Activated CD4-positive, alpha-beta T cell treated with anti-CD3 and anti-CD28 coated beads, Interleukin-2, Interleukin-6, amounts not matched to agents 100 ng/mL and 50 ng/mL, durations not matched to agents 16 hours and 8 hours (primary cell): ENCODE data around the gene TNNI3.
"Not testable (repeated sequence)": the region's sequence is repeated elsewhere in the genome, so short reads cannot be mapped to it uniquely, and the experiment has no call there.

Source experiments
- DNase-seq: peaks from one replicate; pipeline ENCODE4 v3.0.0-alpha.2; 2020

The TNNI3 gene

DNA sequence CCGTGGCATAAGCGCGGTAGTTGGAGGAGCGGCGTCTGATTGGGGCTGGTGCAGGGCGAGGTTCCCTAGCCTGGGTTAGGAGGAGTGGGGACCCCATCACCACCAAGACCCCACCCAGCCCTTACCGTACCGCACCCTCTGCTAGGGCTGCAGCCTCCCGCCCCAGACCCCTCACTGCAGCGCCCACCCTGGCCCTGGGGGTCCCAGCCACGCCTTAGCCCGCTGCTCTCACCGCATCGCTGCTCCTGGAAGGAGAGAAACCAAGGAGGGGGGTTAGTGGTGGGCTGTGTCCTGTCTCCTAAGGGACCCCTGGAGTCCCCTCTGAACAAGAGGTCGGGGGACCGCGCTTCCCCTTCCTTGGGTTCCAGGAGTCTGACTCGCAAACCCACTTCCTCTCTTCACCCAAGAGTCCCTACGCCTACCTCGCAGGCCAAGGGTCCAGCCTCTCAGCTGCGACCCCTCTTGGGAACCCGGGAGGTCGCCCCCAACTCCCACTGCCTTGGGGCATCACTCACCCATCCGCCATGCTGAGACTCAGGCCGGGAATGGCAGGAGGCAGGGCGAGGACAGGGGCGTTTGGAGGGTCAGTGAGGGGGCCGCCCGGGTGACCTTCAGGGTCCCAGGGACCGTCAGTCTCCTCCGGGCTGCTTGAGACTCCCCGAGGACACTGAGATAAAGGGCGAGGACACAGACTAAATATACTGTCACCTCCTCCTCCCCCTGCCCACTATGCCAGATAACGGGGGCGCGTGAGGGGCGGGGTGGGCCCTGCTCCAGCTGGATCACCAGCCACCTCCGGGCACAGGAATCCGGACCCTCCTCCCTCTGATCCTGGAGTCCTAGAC is at the start of gene TNNI3:
TNNI3 (minus strand) TSS at position 669 of the 845 bp plus-strand sequence; CDS start at position 526, 143 bp downstream.
- DNase-seq, result no peak

DNA sequence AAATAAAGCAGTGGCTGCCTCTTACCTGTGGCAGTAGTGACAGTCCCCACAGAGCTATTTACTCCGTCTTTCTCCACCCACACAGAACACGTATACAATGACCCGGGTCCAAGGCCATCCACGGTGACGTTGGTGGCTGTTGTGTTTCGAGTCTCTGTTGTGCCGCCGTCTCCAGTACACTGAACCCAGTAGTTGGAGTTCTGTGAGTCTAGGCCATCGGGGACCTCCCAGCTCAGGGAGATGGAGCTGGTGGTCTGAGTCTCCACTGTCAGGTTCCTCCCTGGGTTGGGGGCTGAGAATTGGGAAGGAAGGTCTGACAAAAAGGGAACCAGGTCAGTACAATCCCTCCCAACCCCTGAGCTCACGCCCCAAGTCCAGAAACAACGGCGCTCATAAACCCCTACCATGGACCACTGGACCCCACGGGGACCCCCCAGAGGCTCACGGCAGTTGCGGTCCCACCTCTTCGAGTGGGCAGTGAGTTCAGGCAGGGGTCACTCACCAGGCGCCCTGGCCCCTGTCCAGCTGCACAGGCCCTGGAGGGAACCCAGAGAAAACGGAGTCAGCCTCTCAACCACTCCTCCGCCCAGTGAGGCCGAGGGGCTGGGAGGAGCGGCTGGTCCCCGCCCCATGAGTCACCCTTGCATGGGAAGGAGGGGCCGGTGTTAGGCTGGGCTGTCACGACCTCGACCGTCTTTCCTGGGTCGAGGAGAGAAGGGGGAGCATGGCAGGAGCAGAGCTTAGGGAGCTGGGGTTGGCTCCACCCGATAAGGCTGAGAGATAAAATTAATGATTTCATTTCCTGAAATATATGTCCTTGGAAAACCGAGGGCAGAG is 49.4 kb upstream of the TNNI3 start:
- peak; percentile 50 for DNase-seq

DNA sequence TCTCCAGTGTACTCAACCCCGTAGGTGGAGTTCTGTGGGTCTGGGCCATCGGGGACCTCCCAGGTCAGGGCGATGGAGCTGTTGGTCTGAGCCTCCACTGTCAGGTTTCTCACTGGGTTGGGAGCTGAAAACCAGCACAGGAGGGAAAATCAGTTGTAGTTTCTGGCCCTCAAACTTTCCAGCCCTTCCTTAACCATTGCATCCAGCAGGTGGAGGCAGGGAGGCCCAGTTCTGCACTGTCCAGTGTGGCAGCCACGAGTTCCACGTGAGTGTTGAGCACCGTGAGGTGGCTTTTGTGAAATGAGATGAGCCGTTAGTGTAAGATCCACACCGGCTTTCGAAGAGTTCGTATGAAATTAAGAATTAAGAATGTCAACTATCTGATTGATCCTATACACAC is 44.7 kb upstream of the TNNI3 start:
- not testable (repeated sequence) for DNase-seq

DNA sequence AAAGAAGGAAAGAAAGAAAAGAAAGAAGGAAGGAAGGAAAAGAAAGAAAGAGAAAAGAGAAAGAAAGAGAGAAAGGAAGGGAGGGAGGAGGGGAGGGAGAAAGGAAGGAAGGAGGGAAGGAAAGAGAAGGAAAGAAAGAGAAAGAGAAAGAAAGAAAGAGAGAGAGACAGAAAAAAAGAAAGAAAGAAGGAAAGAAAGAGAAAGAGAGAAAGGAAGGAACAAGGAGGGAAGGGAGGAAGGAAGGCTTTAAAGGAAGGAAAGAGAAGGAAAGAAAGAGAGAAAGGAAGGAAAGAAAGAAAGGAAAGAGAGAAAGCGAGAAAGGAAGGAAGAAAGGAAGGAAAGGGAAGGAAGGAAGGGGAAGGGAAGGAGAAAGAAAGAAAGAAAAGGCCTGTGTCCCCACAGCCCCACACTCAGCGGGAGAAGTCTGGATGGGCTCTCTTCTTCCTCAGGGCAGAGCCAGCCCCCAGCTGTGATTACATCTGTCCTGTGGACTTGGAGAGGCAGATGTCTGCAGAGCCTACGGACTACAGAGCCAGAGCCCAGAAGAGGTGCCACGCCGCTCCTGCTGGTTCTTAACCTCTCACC is 42.2 kb upstream of the TNNI3 start:
- DNase-seq, result no peak

DNA sequence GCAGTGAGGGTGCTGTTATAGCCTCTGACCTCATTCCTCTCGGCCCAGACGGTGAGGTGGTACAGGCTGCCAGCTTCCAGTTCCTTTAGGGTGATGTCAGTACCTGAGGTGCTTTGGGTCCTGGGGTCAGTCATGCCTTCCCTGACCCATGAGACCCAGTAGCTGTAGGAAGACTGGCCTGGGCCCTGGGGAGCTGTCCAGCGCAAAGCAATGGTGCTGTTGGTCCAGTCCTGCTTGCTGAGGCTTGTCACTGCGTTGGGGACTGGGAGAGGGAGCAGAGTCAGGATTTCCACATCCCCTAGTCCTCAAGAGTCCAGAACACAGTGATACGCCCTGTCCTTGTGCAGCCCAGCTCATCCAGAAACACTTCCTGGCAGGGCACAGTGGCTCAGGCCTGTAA is 41.1 kb upstream of the TNNI3 start:
- no peak for DNase-seq

DNA sequence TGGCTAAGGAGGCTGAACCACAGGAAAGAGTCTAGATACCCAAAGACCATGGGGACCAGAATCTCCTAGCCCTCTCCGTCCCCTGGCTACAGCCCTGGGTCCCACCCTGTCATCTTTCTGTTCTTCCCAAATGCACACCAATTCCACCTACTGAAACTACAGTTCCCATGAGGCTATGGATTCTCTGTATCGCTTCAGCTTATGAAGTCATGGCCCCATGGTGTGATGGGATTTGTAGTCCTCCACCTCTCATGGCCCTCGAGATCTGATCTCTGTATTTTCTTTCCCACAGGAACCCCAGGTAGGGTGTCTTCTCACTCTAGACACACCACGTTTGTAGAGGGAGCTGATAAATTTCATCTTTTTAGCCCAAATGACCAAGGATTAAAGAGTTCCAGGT is 40.0 kb upstream of the TNNI3 start:
- DNase-seq, result peak; percentile 26

DNA sequence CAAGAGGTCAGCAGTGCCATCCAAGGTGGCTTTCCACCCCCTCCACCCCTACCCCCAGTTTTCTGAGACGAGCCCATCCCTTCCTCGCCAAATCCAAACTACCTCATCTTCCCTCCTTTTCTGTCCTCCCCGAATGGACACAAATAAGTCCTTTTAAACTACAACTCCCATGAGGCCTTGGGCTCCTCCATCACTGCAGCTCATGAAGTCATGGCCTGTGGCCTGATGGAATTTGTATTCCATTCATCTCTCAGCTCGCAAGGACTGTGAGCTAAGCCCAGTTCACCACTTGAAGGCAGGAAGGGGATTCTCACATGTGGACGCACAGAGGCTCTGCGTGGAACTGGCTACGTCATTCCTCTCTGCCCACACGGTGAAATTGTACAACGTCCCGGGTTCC is 39.3 kb upstream of the TNNI3 start:
- no peak for DNase-seq

DNA sequence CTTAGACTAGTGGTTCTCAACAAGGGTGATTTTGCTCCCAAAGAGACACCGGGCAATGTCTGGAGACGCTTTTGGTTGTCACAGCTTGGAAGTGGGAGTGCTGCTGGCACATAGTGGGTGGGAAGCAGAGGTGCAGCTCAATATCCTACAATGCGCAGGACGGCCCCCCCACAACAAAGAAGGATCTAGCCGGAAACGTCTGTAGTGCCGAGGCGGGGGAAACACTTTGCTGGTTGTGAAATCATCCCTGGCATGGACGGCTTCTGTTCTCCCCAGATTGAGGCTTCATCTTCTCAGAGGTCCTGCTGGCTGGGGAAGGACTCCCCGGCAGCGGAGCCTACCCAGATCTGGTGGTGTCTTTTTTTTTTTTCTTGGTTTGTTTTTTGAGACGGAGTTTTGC is 35.9 kb upstream of the TNNI3 start:
- DNase-seq, result no peak

DNA sequence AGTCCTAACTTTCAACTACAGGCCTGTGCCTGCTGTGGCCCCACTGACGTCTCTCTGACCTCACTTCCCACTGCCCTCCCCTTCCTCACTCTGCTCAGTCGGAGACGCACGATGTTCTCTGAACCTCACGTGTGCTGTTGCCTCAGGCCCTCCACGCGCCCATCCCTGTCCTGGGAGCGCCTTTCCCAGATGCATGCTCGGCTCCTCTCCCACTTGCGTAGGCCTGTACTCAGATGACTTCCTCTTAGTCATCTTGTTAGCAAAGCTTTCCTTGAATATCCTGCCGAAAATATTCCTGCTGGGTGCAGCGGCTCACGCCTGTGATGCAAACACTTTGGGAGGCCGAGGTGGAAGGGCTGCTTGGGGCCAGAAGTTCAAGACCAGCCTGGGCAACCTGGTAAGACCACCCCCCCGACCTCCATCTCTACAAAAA is 31.9 kb upstream of the TNNI3 start:
- no peak for DNase-seq

DNA sequence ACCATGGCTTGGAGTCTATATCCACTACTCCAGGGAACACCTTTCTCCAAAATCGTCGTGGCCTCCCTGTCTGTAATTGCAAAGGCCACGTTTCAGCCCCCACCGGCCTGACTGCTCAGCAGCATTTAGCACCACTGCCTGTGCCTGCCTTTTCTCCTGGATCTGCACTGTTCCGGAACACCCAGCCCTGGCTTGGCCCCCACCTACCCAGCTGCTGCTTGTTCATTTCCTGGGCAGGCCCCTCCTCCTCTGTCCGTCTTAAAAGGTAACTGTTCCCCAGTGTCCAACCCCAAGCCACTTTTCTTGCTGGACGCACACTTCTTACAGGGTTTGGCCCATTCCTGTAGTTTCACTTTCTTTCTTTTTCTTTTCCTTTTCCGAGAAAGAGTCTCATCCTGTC is 31.1 kb upstream of the TNNI3 start:
- DNase-seq, result no peak

DNA sequence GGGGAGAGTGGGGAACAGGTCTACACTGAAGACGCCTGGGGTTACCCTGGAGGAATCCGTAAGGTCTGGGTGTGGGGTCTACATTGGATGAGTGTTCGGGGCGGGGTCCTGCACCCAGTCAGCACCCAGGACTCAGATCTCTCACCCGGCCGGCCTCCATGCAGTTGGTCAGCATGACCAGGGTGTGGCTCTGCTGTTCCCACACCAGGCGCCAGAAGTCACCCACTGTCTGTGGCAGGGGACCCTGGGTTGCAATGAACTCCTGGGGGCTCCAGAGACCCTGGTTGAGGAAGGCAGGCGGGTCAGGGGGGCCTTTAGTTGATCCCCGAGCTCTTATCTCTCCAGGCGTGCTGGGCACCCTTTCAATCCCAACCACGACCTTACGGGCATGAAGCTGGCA is 28.5 kb upstream of the TNNI3 start:
- DNase-seq, result no peak

DNA sequence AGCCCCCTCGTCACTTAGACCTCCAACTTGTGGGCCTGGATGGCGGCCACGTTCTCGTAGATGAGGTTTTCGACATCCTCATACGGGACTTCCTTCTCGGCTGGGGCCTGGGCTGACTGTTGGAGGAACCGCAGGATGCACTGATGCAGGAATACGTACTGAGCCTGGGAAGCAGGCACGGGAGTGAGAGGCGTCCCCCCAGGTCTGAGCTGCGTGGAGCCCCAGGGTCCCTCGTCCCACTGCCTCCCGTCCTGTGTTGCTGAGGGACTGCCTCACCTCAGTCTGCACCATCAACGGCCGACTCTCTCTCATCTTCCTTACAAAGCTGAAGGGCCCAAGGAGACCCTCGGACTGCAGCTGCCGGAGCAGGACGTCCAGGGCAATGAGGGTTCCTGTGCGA is 24.2 kb upstream of the TNNI3 start:
- no peak for DNase-seq

DNA sequence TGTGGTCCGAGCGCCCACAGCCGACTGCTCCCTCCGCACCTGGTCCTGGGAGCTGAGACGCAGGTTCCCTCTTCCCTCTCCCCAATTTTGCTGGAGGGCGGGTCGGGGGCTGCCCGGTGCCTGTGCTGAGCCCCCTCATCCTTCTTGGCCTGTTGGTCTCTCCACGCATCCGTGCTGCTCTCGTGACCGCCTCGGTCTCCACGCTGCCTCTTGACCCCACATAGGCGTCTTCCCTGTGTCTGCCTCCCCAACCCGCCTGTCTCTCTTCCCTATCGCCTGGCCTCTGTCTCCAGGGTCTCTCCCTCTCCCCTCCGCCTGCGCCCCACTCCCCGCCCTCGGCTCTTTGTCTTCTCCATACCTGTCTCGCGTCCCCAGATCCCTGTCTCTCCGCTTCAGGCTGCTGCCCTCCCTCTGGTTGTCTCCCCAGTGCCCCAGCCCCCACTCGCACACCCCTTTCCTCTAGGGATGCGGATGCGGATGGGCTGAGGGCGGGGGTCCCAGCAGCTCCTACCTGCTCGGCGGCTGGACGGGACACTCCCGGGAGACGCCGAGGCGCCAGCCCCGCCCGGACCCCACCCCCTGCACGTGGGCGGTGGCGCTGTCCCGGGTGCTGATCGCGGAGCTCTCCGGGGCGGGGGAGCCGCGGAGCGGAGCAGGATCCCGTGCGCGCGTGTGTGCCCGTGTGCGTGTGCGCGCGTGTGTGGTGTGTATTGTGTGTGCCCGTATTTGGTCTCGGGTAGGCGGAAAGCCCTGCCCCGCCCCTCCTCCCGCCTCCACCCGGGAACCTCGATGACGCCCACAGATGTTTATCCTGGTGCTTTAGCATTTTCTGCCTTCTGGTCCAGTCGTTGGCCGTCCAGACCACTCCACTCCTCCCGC is 22.3 kb upstream of the TNNI3 start, which contains the start of gene SYT5:
SYT5 (minus strand) TSS at position 684 of the 879 bp plus-strand sequence. CDS start 1,248 bp downstream, outside the sequence.
- peak; percentile 61 for DNase-seq

DNA sequence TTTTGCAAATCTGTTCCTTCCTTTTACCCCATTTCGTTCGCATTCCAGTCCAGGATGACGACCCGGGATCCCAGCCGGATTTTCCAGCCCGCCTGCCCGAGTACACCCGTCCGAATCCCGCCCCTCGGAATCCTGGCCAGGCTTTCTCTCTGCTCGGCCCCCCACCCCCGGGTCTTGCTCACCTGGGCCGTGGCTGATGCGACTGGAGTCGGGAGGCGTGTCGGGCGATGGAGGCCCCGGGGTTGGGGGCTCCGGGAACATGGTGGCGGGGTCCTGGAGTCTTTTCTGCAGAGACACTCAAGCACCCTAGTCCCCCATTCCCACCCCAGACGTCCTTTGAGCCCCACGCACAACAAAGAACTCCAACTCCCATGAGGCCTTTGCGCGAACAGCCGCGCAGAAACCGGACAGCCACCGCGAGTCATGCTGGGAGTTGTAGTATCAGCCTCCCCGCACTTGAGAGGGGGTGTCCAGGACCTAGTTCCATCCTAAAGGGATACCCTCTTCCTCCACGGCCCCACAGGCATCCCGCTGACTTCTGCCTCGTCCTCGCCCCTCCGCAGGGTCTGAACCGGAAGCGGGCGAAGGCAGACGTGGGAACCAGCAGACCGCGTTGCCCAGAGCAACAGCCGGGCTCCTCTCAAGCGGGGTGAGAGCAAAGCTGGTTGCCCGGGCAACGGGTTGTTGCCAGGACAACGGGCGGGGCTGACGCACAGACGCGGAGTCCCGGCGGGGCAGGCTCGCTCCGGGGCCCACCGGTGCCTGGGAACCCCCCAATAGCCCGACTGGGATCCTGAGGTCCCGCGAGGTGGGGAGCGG is 21.5 kb upstream of the TNNI3 start:
- DNase-seq, result peak; percentile 88

DNA sequence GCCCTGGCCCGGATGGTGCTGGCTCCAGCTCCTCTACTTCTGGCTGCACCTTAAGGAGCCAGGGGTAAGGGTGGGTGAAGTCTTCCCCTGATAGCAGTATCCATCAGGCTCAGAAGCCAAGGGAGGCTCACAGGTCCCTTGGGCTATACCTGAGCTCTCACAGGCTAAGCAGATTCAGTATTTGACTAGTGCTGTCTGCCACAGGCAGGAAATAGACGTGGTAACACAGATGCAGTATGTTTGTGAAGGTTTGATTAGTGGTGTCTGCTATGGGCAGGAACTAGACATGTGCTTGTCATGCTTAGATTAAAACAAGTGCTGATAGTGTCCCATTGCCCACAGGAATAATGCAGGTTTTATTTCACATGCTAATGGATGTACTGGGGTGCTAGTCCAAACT is 18.5 kb upstream of the TNNI3 start:
- peak; percentile 17 for DNase-seq

DNA sequence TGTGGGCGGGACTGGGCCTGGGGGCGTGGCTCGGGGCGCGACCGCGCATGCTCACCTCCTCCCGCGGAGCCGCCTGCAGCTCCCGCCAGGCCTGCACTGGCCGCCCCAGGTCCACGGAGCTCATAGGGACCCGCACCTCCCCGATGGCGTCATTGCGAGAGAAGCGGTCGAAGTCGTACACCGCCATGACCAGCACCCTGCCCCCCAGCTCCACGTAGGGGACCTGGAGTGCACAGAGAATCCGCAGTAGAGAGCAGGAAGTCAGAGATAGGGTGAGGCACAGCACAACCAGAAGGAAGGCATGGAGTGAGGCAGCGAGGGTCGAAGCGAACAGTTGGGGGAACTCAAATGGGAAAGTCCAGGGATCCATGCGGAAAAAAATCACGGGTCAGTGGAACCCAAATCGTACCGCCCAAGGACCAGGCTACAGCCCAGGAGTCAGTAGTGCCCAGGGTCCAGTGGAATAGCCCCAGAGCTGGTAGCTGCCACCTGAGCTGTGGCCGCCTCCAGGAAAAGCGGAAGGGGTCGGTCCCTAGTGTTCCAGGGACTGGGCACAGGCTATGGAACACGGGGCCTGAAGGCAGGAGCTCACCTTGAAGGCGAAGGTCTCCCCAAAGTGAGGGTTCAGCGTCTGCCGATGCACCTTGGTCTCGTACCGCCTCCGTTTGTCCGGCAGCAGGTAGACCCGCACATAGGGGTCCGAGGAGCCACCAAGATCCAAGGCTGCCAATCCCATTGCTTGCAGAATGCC is 17.8 kb upstream of the TNNI3 start:
- DNase-seq, result no peak

DNA sequence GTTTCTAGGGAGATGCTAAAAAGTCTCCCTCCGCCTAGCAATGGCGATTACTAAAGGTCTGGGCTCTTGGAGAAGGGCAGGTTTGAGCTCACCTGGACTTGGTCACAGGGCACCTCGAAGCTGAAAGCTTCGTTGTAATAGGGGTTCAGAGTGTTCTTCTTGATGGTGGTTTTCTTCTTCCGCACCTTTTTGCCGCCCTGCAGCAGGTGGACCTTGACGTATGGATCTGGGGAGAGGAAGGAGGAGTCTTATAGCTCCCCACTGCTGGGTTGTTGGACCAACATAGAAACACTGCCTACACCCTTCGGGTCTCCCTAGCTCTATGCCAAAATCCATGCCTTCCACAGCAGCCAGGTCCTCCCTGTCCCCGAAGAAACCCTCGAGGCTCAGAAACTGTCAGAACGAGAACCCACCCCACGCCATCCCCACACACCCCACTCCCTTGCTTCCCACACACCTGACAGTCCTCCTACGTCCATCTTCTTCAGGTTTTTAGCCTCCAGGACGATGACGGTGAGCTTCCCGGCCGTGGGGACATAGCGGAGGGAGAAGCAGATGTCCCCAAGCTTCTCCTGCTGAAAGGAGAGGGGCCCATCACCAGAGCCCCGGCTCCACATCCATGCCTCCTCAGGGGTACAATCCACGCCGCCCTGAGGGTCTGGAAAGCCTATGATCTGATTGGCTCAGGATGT is 17.0 kb upstream of the TNNI3 start:
- no peak for DNase-seq

DNA sequence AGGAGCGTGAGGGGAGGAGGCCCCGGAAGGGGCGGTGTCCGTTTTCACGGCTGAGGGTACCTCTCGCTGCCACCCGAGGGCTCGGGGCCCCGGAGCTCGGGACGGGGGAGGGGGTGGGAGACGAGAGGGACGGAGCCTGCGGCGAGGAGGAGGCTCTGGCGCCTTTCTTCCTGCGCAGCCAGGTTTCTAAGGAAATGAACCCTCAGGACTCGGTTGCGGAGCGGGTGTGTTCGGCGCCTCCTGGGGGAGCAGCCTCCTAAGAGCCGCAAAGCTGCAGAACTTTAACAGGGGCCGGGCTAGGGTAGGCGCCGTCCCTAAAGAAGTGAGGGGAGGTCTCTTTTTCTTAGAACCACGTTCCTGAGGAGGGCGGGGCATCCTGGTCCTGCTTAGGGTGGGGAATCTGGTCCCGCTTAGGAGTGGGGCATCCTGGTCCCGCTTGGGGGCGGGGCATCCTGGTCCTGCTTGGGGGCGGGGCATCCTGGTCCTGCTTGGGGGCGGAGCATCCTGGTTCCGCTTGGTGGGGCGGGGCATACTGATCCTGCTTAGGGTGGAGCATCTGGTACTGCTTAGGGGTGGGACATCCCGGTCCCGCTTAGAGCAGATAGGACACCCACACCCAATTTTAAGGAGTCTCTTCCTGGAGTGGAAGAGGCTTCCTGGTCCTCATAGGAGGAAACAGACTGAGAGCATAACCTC is 16.3 kb upstream of the TNNI3 start:
- DNase-seq, result peak; percentile 52

DNA sequence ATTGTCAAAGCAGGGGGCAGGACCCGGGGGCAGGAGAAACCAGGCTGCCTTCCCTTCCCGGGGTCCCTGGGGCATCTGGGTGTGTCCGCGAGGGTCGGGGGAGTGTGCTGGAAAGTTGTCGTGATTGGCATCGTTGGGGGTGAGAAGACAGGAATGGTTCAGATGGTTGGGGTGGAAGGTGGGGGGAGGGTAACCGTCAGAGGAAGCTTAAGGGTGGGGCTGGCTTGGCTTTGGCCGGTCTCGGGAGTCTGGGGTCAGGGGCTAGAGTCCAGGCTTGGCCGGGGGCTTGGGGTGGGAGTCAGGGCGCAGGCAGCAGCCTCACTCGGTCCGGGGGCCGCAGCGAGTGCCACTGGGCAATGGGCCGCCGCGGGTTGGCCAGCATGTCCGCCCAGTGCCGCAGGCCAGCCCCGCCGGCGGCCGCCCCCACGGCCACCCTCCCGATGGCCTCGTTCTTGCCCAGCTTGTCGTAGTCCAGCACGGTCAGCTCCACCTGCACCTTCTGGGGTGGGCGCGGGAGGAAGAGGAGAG is 15.7 kb upstream of the TNNI3 start:
- no peak for DNase-seq
